ENCODE results near the gene MAST2.

DNA sequence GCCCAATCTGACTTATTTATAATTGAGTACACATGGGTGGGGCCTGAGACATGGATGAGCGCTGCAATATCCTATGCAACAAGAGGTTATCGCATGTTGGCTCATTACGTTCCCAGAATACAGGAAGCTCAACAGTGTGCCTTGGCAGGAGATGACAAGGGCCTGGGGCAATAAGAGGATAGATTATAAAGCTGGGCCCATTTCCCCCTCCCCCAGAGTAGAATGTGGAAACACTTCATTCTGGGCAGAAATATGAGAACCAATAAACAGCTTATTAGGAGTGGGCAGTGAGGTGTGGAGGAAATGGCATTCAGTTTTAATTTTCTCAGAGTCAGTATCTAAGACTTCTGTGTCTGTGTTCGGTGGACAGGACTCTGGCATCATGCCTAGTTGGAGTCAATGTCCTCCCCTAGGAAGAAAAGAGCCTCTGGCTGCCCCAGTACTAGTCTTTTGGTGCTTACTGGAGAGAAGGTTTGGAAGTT lies 236.2 kb downstream of the MAST2 start:
- TF ChIP-seq, protein P1, sequence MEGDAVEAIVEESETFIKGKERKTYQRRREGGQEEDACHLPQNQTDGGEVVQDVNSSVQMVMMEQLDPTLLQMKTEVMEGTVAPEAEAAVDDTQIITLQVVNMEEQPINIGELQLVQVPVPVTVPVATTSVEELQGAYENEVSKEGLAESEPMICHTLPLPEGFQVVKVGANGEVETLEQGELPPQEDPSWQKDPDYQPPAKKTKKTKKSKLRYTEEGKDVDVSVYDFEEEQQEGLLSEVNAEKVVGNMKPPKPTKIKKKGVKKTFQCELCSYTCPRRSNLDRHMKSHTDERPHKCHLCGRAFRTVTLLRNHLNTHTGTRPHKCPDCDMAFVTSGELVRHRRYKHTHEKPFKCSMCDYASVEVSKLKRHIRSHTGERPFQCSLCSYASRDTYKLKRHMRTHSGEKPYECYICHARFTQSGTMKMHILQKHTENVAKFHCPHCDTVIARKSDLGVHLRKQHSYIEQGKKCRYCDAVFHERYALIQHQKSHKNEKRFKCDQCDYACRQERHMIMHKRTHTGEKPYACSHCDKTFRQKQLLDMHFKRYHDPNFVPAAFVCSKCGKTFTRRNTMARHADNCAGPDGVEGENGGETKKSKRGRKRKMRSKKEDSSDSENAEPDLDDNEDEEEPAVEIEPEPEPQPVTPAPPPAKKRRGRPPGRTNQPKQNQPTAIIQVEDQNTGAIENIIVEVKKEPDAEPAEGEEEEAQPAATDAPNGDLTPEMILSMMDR (IDR thresholded peaks at IDR 0.05 in 2 of 3, conservative IDR thresholded peaks at IDR 0.05 in 1 of 3; ENCODE audit: borderline replicate concordance in 1 of 3, insufficient read depth in 1 of 3, low read depth in 2 of 3, low read length in 2 of 3) = no peak
- TF ChIP-seq TCF7L2 (IDR thresholded peaks at IDR 0.05; ENCODE audit: borderline replicate concordance, extremely low read depth, insufficient read depth, insufficient read length) (no peak), EZH2phosphoT487 (IDR thresholded peaks at IDR 0.05; ENCODE audit: borderline replicate concordance) (no peak), POLR2A (IDR thresholded peaks at IDR 0.05; ENCODE audit: borderline replicate concordance, extremely low read depth, insufficient read depth, insufficient read length) (no peak), JUND (IDR thresholded peaks at IDR 0.05) (no peak), EZH2 (IDR thresholded peaks at IDR 0.05) (no peak), SP1 (IDR thresholded peaks at IDR 0.05; ENCODE audit: low read depth) (peak; percentile 2; the same call in 1 of the 2 replicates), YY1 (IDR thresholded peaks at IDR 0.05; ENCODE audit: extremely low read depth, insufficient replicate concordance, low read depth, low read length) (no peak)
- TF ChIP-seq, protein P2, sequence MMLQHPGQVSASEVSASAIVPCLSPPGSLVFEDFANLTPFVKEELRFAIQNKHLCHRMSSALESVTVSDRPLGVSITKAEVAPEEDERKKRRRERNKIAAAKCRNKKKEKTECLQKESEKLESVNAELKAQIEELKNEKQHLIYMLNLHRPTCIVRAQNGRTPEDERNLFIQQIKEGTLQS (IDR thresholded peaks at IDR 0.05) = no peak
